GM21367 (cell line): ENCODE measurements around the gene SMYD3.
"Not testable (repeated sequence)": the region's sequence is repeated elsewhere in the genome, so short reads cannot be mapped to it uniquely, and the experiment has no call there.

ENCODE experiments used
- ATAC-seq: cut with Tn5 transposase; IDR thresholded peaks from one replicate; pipeline ENCODE4 v1.9.1; 2021; ENCODE audit not compliant: unreplicated experiment

The SMYD3 gene

GRCh38 chr1:246080031-246080430 is 427.0 kb downstream of the SMYD3 start:
- ATAC-seq: no peak

GRCh38 chr1:246078888-246079252 is 428.2 kb downstream of the SMYD3 start:
- ATAC-seq: no peak

GRCh38 chr1:246078126-246078887 is 428.8 kb downstream of the SMYD3 start:
- no peak for ATAC-seq

DNA sequence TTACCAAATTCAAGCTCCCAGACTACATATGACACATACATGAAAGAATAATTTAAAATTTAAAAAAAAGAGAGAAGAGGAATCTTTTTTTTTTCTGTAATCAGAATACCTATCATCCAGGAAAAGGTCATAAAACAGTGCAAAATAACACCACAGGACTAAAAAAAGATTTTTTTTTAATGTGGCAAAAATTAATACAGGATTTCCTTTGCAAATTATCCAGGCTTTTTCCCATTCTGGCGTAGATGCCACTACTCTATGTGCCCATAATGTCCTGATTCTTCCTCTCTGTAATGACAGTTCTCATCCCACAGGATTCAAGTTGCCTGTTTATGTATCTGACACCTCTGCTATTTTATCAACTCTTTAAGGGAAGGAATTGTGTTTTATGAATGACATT is 429.6 kb downstream of the SMYD3 start:
- no peak for ATAC-seq

DNA sequence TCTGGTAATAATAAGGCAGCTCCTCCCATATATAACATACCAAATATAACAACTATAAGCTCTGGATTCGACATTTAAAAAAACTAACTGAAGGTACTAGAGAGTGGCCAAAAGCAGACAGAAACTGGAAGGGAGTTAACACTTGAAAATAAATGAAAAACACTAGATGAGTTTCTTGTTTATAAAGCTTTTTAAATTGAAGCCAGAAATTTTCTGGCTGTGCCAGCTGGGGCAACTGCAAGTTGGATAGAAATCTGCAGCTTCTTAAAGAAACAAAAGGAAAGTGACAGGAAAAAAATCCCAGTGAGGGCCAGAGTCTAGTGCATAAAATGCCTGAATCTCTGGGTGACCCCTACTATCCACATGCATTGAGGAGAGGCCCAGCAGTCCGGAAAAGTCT is 432.7 kb downstream of the SMYD3 start:
- no peak for ATAC-seq

DNA sequence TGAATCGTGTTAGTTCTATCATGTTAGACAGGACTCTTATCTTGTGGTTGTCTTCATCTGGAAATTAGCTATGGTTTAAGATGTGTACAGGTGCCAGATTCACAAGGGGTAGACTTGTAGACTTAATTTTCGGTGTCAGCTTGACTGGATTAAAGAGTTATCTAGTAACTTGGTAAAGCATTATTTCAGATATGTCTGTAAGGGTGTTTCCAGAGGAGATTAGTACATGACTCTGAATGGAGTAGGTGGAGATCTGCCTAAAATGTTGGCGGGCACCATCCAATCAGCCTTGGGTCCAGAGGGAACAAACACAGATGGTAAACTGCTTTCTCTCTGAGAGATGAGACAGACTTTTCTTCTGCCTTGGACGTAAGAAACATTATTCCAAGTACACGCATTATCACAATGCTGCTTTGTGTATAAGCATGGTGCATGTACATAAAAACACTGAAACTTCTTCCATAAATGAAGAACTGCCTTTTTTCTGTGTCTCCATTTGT is 434.6 kb downstream of the SMYD3 start:
- no peak for ATAC-seq

- not testable (repeated sequence) for ATAC-seq
These were observed 435.1 kb downstream of the SMYD3 start for GRCh38 chr1:246071981-246072380.

DNA sequence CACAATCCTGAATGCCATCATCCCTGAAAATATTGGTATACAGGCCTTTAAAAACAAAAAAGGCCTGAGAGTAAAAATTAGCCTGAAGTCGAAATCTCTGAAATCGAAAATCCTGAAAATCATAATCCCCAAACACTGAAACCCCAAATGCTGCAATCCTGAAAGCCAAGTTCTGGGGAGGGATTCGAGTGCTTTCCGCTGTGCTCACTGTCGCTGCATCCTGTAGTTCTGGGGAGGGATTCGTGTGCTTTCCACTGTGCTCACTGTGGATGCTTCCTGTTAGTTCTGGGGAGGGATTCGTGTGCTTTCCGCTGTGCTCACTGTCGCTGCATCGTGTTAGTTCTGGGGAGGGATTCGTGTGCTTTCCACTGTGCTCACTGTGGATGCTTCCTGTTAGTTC is 435.5 kb downstream of the SMYD3 start:
- ATAC-seq: not testable (repeated sequence)

DNA sequence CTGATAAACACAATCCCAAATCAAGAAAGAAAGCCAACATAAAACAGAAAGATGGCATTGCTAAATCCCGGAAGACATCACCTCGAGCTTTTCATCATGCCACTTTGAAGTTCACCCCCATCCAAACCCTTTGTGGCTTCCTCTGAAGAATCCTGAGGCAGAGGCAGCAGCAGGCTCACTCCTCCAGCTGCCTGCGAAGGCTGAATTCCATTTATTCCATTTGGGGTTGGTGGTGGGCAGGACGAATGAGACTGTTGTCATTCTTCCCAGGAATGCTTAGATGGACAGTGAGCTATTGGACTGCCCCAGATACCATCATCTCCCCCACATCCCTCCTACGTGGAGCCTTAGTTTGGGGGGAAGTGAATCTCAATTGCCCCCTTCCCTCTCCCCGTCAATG is 437.5 kb downstream of the SMYD3 start:
- ATAC-seq: no peak

DNA sequence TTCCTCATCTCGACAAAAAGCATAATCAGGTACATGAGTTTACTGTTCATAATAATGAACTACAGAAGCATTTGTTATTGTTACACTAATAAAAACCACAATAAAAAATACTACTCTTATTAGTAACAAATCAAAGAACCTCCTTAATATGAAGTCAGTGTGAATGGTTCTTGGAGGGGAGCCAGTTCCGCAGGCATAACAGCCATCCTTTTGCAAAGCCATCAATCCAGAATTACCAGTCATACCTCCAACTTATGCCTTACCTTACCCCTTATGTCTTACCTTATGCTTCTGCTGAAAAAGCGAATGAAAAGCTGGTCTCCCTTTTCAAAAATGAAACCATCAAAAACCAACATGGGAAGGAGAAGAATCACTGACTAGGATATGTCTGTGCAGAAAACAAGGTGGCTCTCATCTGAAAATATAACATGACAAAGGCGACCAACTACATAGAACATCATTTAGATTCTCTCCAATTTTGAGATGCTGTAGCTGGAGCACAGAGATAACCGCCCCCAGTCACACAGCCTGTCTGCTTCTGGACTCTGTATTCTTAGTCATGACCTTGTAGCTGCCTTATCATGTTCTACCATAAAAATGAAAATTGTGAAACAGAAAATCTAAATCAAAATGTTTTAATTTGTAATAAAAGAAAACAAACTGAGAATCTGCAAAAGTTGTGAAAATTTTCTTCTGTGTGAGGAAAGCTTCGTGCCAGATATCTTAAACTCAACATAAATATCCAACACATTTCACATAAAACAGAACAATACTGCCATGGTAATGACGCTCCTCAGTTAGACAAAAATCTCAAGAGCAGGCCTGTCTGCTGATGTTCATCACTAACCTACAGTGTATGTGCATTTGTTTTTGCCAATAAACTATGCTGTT is 438.2 kb downstream of the SMYD3 start:
- no peak for ATAC-seq

DNA sequence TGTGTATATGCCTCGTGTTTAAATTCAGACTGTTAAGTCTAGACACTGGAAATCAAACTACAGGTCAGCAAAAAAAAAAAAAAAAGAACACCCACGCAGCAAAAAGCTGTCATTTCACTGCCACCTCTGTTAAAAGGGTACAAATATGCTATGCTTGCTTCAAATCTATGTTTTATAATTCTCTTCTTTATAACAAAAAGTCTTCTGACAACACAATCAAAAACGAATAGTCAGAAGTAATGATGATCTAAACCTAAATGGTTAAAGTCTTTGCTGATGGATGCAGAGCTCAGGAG is 438.9 kb downstream of the SMYD3 start:
- no peak for ATAC-seq

- ATAC-seq: no peak
These were observed 439.5 kb downstream of the SMYD3 start for GRCh38 chr1:246067432-246068216.

DNA sequence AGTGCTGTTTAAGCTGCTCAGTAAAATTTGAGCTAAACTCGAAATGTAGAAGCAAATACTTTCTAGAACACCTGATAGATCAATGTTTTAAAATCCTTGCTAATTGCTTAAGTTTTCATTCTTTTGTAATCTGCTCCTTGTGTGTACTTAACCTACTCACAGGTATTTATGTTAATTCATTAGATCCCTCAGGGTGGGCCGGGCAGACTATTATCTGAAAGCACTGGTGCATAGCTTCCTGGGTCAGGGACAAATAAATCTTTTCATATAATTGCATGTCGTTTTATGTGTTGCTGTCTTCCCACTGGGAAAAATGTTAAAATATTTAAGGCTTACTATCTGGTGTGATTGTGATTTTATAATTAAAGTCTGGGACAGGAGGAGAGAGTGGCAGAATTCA is 440.5 kb downstream of the SMYD3 start:
- ATAC-seq: no peak

- no peak for ATAC-seq
These were observed 441.5 kb downstream of the SMYD3 start for GRCh38 chr1:246065592-246065991.

DNA sequence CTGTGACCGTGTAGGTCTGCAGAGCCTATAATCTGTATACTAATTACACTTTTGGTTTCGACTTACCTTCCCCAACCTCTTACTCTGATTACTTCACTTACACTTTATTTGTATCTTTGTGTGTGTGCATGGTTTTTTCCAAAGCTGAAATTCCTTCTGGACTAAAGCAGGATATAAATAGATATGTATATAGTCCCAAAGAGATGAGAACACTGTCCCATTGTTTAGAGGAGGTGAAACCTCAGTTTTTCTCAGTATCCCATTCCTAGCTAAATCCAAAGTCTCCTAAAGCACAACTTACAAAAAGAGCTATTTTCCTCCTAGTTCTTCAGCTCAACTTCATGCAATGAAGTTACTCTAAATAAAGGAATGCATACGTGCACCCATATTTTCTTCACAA is 442.2 kb downstream of the SMYD3 start:
- ATAC-seq: no peak

DNA sequence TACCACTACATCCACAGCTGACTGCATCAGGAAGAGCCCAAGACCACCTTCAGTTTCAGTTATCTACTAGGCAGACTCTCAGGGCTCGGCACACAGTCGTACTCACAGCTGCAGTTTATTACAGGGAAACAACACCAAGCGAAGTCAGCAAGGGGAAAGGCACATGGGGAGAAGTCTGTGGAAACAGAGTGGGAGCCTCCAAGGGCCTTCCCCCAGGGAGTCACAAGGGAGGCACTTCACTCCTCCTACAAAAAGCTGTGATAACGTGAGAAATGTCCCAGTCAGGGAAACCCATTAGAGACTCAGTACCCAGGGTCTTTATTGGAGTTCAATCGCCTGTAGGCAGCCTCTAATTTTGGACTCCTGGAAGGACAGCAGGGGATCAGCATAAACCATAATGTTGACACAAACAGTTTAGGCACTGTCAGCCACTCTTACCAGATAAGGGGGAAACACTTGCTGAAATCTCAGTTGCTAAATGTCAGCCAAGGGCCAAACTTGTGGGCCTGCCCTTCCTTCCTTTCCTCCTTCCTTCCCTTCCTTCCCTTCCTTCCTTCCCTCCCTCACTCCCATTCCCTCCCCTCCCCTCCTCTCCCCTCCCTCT is 444.0 kb downstream of the SMYD3 start:
- no peak for ATAC-seq

DNA sequence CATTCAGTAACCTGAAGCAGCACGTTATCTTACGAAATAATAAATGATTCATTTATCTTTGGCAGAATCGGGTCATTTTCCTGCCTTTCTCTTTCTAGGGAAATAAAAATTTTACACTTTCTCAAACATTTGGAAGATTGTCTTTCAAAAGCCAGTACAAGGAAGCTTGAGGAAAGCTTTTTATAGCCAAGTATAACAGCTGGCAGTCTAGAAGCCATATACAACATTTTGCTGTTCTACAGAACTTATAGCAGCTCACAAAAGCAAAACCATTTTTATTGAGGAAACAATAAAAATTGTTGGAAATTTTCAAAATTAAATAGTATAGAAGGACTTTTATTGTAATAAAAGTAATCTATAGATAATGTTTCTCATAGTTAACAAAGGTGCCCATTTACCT is 448.6 kb downstream of the SMYD3 start:
- no peak for ATAC-seq

GRCh38 chr1:246052603-246053002 is 454.5 kb downstream of the SMYD3 start:
- no peak for ATAC-seq

- ATAC-seq: no peak
These were observed 455.1 kb downstream of the SMYD3 start for GRCh38 chr1:246051909-246052518.

DNA sequence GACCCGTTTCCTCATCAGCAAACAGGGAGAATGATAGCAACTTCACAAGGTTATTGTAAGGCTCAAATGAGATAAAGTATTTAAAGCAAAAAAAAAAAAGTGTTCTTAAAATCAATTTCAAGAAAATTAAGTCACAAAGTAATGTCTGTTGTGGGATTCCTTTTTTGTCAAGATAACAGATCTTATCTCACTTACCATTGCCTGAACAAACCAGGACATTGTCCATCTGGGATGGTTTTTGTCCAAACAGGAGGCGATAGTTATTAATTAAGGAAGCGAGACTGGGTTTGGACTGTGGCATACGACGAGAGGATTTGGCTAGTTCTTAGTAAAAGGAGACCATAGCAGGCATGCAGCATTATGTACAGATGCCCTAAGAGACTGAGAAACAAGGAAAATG is 458.4 kb downstream of the SMYD3 start:
- no peak for ATAC-seq

DNA sequence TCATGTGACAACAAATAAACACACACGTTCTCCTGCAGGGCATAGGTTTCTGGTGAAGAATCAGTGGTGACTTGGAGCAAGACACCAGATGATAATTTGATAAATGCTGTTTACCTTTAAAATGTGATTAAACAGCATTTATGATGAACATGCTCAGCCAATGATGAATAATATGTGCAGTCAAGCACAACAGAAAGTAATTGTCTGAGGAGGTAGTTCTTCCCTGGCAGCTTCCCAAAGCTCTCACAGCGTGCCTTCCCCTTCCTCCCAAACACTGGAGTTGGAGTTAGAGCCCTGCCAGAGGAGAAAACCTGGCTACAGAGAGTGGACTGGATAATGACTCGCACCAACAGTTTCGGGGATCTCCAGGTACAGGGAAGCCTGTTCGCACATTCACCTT is 463.5 kb downstream of the SMYD3 start:
- no peak for ATAC-seq
